Pancreas (tissue), 10 donors: ENCODE data around the gene LAMC1. TPM values are rescaled to one million over a fixed set of nuclear protein-coding genes. Genes with fewer than 3 reads are reported as not detected.

Experiments used
- ATAC-seq, 4 donors: fragments of 200-7000 bp; cut with Tn5 transposase; one replicate each; pipeline versions ENCODE4 v1.8.0 to v1.9.1; 2020; ENCODE audit warnings: mild to moderate bottlenecking in 4 of 4, moderate library complexity in 4 of 4
- DNase-seq, 6 donors: peaks; one replicate each; pipeline ENCODE4 v3.0.0-alpha.2; 2020
- FAIRE-seq: peaks from 2 replicates; lab custom pipeline; 2012; peaks lifted over from hg19 to GRCh38; lab: Jason Lieb, UNC
- H3K27ac ChIP-seq, 4 donors: fragments of 200-600 bp; sonication (generic); 1 replicate in 3 of 4; 2 replicates in 1 of 4; pipeline versions ENCODE4 v1.5.0 to v1.8.0; 2020
- H3K27me3 ChIP-seq, 4 donors: fragments of 200-600 bp; one replicate each; pipeline ENCODE4 v1.8.0; 2021
- H3K36me3 ChIP-seq, 3 donors: fragments of 200-600 bp; sonication (generic) in 1 of 3; one replicate each; pipeline versions ENCODE4 v1.5.0 to v1.8.0; 2020 to 2021
- H3K4me1 ChIP-seq, 3 donors: fragments of 200-600 bp; one replicate each; pipeline ENCODE4 v1.8.0; 2021
- H3K4me3 ChIP-seq, 4 donors: fragments of 200-600 bp; sonication (generic) in 2 of 4; one replicate each; pipeline versions ENCODE4 v1.5.0 to v1.8.0; 2020 to 2021
- H3K9me3 ChIP-seq, 4 donors: fragments of 200-600 bp; one replicate each; pipeline ENCODE4 v1.8.0; 2021
- WGBS, 2 donors: extraction: QIAGEN DNeasy Blood & Tissue Kit; methylation state at CpG; one replicate each; pipeline ENCODE4 v1.1.7; 2013; 5-methylcytosine and 5-hydroxymethylcytosine counted together
- intact Hi-C, 3 donors: fragments of 100-400 bp; cut with DNase I; formaldehyde crosslinking; loops; one replicate each; pipeline versions ENCODE4 v1.11.1 to v1.14.2; 2022
- polyA plus RNA-seq, 2 donors: library from polyadenylated mRNA; stranded (reverse); fragments of 200-250 nt; gene quantifications; one replicate each; pipeline ENCODE4 v1.2.3, GENCODE V29; 2013
- total RNA-seq, 6 donors: library from RNA; stranded (reverse); fragmentation: NEBNext Ultra II Directional in 4 of 6; extraction: Animal tissue kit (Norgen Biotek cat#: 25700) in 4 of 6; gene quantifications; one replicate each; pipeline versions ENCODE4 v1.2.1 to v1.2.4, GENCODE V29; 2021 to 2023
- TF ChIP-seq, protein P1 (sequence below), 4 donors: fragments of 200-600 bp; sonication (generic) in 3 of 4; IDR thresholded peaks; one replicate each; pipeline versions ENCODE4 v1.5.0 to v1.8.0; 2021; ENCODE audit warnings: antibody characterized with exemption in 4 of 4
- donor health status: healthy with polysubstance abuse.
- donor health status: DM: no; HTN: no; CAD: no; lungs with moderate emphysema.
- donor health status: DM: no; HTN: no; CAD: no.
- donor health status: control.
- donor health status: control.
- donor health status: Bipolar disorder and iron deficiency.
- donor health status: DM: yes; HTN: yes; CAD: no.
- donor health status: DM: no; HTN: no; CAD: no.
- donor health status: DM: no; HTN: no; CAD: no.
- donor health status: DM: yes; HTN: yes; CAD: no.

The LAMC1 gene
- total and polyA plus RNA-seq, 8 donors = 11.2 to 50.1 (median 29.4) TPM

GRCh38 chr1:183090391-183091006 lies 67.3 kb downstream of the LAMC1 start:
- ATAC-seq (peak in 2 of 4 donors; percentile 45 to 58), FAIRE-seq (peak; percentile 5), DNase-seq (no peak)
- Histone ChIP-seq H3K36me3 (no peaks in the 10 kb centered on the region), H3K27me3 (no peaks in the 10 kb centered on the region), H3K4me1 (peaks cover 7 to 39% (median 24%) of the 10 kb centered on the region in 3 donors), H3K27ac (peak overlapping the region in 1 of 4 donors; percentile 9), H3K9me3 (no peaks in the 10 kb centered on the region), H3K4me3 (no peak overlapping the region)
- intact Hi-C loops = no loop called here
- WGBS, 2 donors = 29 to 42% methylated on average over 5 of the region's 5 CpGs
- TF ChIP-seq, protein P1, sequence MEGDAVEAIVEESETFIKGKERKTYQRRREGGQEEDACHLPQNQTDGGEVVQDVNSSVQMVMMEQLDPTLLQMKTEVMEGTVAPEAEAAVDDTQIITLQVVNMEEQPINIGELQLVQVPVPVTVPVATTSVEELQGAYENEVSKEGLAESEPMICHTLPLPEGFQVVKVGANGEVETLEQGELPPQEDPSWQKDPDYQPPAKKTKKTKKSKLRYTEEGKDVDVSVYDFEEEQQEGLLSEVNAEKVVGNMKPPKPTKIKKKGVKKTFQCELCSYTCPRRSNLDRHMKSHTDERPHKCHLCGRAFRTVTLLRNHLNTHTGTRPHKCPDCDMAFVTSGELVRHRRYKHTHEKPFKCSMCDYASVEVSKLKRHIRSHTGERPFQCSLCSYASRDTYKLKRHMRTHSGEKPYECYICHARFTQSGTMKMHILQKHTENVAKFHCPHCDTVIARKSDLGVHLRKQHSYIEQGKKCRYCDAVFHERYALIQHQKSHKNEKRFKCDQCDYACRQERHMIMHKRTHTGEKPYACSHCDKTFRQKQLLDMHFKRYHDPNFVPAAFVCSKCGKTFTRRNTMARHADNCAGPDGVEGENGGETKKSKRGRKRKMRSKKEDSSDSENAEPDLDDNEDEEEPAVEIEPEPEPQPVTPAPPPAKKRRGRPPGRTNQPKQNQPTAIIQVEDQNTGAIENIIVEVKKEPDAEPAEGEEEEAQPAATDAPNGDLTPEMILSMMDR (IDR thresholded peaks at IDR 0.05) = no peak

- no peak for DNase-seq
- ATAC-seq = no peak
- Histone ChIP-seq H3K27ac (no peak overlapping the region), H3K36me3 (no peaks in the 10 kb centered on the region), H3K27me3 (no peaks in the 10 kb centered on the region), H3K9me3 (no peaks in the 10 kb centered on the region), H3K4me3 (no peak overlapping the region), H3K4me1 (peaks cover 7 to 40% (median 27%) of the 10 kb centered on the region in 3 donors)
- no peak for FAIRE-seq
- 78 to 81% methylated on average over 2 of the region's 2 CpGs for WGBS, 2 donors
- TF ChIP-seq, protein P1 (IDR thresholded peaks at IDR 0.05) = no peak
- intact Hi-C loops = no loop called here
These were observed 68.0 kb downstream of the LAMC1 start for GRCh38 chr1:183091181-183091580.

- intact Hi-C loops = no loop called here
- TF ChIP-seq, protein P1 (IDR thresholded peaks at IDR 0.05) = no peak
- Histone ChIP-seq H3K36me3 (no peaks in the 10 kb centered on the region), H3K9me3 (no peaks in the 10 kb centered on the region), H3K4me3 (no peak overlapping the region), H3K27ac (no peak overlapping the region), H3K27me3 (no peaks in the 10 kb centered on the region), H3K4me1 (peaks cover 7 to 48% (median 30%) of the 10 kb centered on the region in 3 donors)
- ATAC-seq (no peak), DNase-seq (no peak), FAIRE-seq (no peak)
- 93% methylated on average over 2 of the region's 2 CpGs for WGBS, 2 donors
These were observed 69.1 kb downstream of the LAMC1 start for GRCh38 chr1:183092350-183092749.

GRCh38 chr1:183093066-183093668 lies 69.9 kb downstream of the LAMC1 start:
- peak in 2 of 4 donors; percentile 38 to 54 for ATAC-seq
- H3K4me1 ChIP-seq = peaks cover 7 to 53% (median 38%) of the 10 kb centered on the region in 3 donors
- no peaks in the 10 kb centered on the region for H3K9me3 ChIP-seq
- H3K36me3 ChIP-seq = no peaks in the 10 kb centered on the region
- H3K4me3 ChIP-seq = no peak overlapping the region
- no peak overlapping the region for H3K27ac ChIP-seq
- intact Hi-C loops = no loop called here
- DNase-seq = peak in 1 of 6 donors; percentile 27
- 59 to 67% methylated on average over 3 of the region's 3 CpGs for WGBS, 2 donors
- FAIRE-seq = no peak
- TF ChIP-seq, protein P1 (IDR thresholded peaks at IDR 0.05) = no peak
- H3K27me3 ChIP-seq = no peaks in the 10 kb centered on the region

DNA sequence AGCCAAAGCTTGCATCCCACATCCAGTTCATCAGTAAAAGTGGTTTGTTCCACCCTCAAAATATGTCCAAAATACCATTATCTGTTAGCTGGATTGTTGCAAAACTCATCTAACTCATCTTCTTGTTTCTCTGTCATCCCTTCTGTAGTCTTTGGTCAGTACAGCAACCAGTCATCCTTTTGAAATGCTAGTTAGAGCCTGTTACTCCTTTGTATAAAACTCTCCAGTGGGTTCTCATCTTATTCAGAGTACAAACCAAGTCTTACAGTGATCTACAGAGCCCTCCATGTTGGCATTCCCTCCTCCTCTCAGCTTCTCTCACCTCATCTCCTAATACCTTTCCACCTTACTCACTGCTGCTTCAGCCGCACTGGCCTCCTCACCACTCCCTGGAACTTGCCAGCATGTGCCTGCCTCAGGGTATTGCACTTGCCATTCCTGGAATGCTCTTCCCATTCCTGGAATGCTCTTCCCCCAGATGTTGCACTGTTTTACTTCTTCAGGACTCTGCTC lies 70.6 kb downstream of the LAMC1 start:
- DNase-seq (no peak), FAIRE-seq (no peak), ATAC-seq (no peak)
- Histone ChIP-seq H3K27me3 (no peaks in the 10 kb centered on the region), H3K9me3 (no peaks in the 10 kb centered on the region), H3K4me1 (peaks cover 7 to 53% (median 39%) of the 10 kb centered on the region in 3 donors), H3K4me3 (no peak overlapping the region), H3K36me3 (no peaks in the 10 kb centered on the region), H3K27ac (no peak overlapping the region)
- WGBS, 2 donors = 94 to 95% methylated on average over 1 of the region's 1 CpG
- TF ChIP-seq, protein P1 (IDR thresholded peaks at IDR 0.05) = no peak
- intact Hi-C loops = no loop called here
